GM19238 (cell line): ENCODE measurements around the gene CDKAL1.
A peak's percentile ranks its signal among the peaks of the same experiment; 100 is the strongest.
"Not testable (repeated sequence)": the region's sequence is repeated elsewhere in the genome, so short reads cannot be mapped to it uniquely, and the experiment has no call there.

Experiments used
- DNase-seq: peaks from one replicate; pipeline ENCODE4 v3.0.0; 2011; ENCODE audit warnings: low spot score; ENCODE audit not compliant: insufficient read length

Gene CDKAL1

GRCh38 chr6:20916086-20916485, 381.8 kb downstream of the CDKAL1 start:
- DNase-seq, result no peak

DNA sequence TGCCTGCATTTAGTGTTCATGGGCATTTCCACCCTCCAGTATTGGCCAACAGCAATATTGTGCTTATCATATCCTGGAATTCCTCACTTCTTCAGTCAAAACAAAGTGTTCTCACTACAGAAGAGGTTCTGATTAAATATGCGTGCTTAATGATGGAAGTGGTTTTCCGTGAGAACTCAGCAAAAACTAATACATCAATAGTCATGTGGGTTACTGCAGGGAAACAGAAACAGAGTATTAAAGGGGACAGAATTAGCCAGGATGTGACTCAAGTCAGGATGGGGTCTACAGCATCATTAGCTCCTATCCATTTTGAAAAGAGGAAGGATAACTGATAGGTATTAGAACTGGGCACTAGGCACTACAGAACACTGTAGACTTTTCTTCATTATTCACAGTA, 384.6 kb downstream of the CDKAL1 start:
- DNase-seq, result no peak

- DNase-seq, result no peak
Measured at GRCh38 chr6:20919677-20920385, 385.6 kb downstream of the CDKAL1 start.

- DNase-seq, result no peak
Measured at GRCh38 chr6:20921578-20921977, 387.3 kb downstream of the CDKAL1 start.

DNA sequence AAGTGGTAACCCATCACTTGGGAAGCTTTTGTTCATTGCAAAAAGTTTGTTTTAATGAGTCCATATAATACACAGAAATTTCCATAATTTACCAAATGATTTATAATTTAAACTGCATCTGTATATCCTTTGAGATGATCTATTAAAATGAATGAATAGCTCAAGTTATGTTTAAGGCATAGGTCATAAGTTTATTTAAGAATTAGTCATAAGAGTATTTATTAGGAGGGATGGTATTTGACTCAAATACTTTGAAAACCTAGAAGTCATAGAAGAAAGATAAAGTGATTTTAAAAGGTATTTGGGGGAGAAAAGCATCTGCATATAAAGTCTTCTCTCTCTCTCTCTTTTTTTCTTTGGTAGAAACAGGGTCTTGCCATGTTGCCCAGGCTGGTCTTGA, 388.5 kb downstream of the CDKAL1 start:
- no peak for DNase-seq

GRCh38 chr6:20924094-20924493, 389.8 kb downstream of the CDKAL1 start:
- not testable (repeated sequence) for DNase-seq

GRCh38 chr6:20924911-20925543, 390.8 kb downstream of the CDKAL1 start:
- DNase-seq, result no peak

DNA sequence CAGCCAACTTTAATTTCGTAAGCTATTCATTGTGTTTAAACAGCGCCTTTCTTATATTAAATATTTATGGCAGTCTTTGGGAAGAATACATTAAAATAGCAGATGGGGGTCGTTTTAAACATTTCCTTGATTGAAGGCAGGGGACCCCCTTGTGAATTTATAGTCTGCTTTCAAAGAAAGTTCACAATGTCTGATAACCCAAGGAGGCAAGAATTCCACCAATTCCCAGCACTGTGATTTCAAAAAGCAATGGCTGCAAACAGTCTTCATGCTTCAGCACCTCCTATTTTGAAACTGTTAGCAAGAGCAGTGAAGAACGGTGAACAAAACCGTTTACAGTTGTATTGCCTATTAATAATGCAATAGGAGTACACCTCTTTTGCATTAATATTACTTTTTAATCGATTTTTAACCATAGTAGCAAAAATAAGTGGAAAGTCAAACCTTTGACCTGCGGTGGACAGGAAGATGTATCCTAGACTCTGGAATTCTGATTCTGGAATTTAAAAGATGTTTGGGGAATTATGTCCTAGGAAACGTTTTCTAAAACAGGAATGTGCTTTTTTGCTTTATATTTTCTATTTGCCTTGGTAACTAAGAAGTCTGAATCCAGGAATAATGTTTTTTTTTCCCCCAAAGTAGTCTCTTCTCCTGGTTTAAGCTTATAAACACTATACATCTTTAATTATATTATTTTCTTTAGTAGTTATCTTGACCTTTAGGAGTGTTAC, 393.0 kb downstream of the CDKAL1 start:
- DNase-seq, result no peak

DNA sequence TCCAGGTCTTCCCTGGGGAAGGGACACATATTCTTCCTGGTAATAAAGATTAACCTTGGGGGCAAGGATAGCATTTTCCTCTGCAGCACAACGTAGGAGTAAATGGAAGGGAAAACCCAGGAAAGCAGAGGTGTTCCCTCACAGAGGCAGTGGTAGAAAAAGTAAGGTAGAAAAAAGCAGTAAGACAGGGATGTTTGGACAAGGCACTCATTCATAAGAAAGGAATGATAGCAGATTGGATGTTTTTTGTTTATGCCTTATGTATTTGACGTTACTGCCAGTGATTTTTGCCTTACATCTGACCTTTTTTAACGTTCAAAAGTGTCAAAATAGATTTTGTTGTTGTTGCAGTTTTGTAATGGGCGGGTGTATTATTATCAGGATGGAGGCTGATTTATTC, 395.0 kb downstream of the CDKAL1 start:
- DNase-seq, result no peak

GRCh38 chr6:20931093-20931492, 396.8 kb downstream of the CDKAL1 start:
- no peak for DNase-seq

DNA sequence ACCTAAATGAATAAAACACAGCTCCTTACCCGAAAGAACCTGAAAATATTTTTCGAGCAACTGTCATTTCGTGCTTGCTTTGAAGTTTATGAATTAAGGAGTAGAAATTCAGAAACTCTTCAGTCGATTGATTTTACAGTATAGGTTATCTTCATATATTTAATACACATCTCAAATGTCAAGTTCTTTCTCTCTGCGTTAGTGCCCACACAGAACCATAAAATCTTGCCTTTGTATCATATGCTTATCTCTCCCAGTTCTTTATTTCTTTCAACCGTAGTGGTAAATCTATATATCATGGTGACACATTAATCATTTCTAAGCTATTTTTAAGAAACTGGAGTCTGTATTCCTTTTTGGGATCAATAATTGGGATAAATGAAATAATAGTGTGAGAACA, 397.5 kb downstream of the CDKAL1 start:
- no peak for DNase-seq

GRCh38 chr6:20932284-20932683, 398.0 kb downstream of the CDKAL1 start:
- no peak for DNase-seq

GRCh38 chr6:20933057-20933788, 399.0 kb downstream of the CDKAL1 start:
- no peak for DNase-seq

DNA sequence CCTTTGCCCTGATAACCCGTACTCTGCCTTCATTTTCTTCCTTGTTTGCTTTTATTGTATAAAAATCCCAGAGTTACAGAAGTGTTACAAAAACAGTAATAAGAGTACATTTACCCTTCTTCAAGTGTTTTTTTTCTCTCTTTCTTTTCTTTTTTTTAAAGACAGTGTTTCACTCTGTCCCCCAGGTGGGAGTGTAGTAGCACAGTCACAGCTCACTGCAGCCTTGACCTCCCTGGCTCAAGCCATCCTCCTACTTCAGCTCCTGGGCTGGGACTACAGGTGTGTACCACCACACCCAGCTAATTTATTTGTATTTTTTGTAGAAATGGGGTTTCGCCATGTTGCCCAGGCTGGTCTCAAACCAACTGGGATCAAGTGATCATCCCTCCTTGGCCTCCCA, 402.7 kb downstream of the CDKAL1 start:
- no peak for DNase-seq

GRCh38 chr6:20939161-20939775, 405.0 kb downstream of the CDKAL1 start:
- no peak for DNase-seq

DNA sequence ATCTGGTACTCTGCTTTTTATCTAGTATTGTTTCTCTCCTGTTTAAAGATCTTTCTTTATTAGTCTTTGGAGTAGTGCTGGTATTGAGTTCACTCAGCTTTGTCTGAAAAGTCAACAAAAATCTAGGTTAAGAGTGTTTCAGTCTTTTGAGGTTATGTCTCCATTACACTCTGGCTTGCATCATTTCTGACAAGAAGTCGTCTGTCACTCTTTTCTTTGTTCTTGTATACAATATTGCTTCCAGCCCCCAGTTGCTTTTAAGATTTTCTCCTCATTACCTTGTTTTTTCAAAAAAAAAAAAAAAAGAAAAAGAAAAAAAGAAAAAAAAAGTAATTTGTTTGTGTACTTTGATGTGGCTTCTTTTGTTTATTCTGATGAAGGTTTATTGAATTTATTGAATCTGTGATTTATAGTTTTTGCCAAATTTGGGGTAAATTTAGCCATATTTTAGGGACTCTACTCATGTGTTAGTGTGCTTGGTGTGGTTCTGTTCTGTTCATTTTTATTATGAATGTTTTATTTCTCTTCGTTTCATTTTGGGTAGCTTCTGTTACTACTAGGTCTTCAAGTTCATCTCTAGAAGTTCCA, 408.9 kb downstream of the CDKAL1 start:
- DNase-seq, result no peak

GRCh38 chr6:20943922-20944321, 409.7 kb downstream of the CDKAL1 start:
- DNase-seq, result no peak

DNA sequence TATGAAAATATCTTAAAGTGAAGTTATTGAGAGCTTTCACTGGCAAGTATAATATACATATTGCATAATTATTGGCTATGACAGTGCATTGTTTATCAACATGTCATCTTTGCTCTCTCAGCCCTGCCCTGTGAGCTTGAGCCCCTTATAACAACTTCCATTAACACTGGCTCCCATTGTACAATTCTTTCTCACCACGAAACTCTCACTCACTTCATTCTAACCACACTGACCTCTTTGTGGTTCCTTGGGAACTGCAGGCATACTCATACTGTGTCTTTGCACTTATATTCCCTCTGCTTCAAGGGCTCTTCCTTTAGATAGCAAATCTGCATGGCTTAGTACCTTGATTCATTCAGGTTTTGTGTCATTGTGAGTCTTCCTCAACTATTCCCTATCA, 411.8 kb downstream of the CDKAL1 start:
- peak; percentile 4 for DNase-seq

GRCh38 chr6:20946890-20947289, 412.6 kb downstream of the CDKAL1 start:
- no peak for DNase-seq

- no peak for DNase-seq
Measured at GRCh38 chr6:20947977-20948376, 413.7 kb downstream of the CDKAL1 start.

GRCh38 chr6:20948556-20948955, 414.3 kb downstream of the CDKAL1 start:
- no peak for DNase-seq
